Upper lobe of left lung (tissue), 6 donors: ENCODE results near the gene KIF1C. TPM values are rescaled to one million over a fixed set of nuclear protein-coding genes. Genes with fewer than 3 reads are reported as not detected.

Experiments
- ATAC-seq, 2 donors: fragments of 200-7000 bp; cut with Tn5 transposase; one replicate each; pipeline ENCODE4 v1.9.1; 2022; ENCODE audit warnings: mild to moderate bottlenecking in 2 of 2, moderate library complexity in 2 of 2; ENCODE audit not compliant: low FRiP score in 2 of 2
- DNase-seq, 2 donors: peaks; one replicate each; pipeline ENCODE4 v3.0.0-alpha.2; 2019 to 2020
- H3K27ac ChIP-seq, 4 donors: fragments of 200-600 bp; sonication (generic); one replicate each; pipeline ENCODE4 v1.5.1; 2016 to 2019
- H3K27me3 ChIP-seq, 4 donors: fragments of 200-600 bp; sonication (generic); one replicate each; pipeline ENCODE4 v1.5.1; 2017 to 2019
- H3K36me3 ChIP-seq, 4 donors: fragments of 200-600 bp; sonication (generic); one replicate each; pipeline ENCODE4 v1.5.1; 2016 to 2019
- H3K4me1 ChIP-seq, 4 donors: fragments of 200-600 bp; sonication (generic); one replicate each; pipeline ENCODE4 v1.5.1; 2018 to 2019
- H3K4me3 ChIP-seq, 4 donors: fragments of 200-600 bp; sonication (generic); one replicate each; pipeline ENCODE4 v1.5.1; 2017 to 2019; ENCODE audit warnings: mild to moderate bottlenecking in 2 of 4, moderate library complexity in 1 of 4
- H3K9me3 ChIP-seq, 4 donors: fragments of 200-600 bp; sonication (generic); one replicate each; pipeline ENCODE4 v1.5.1; 2018 to 2019
- CTCF ChIP-seq, 6 experiments: fragments of 450-650 bp in 4 of 6; fragments of 200-600 bp in 2 of 6; sonication (generic) in 2 of 6; IDR thresholded peaks; one replicate each; pipeline ENCODE4 v1.5.1; 2016 to 2019; ENCODE audit warnings: antibody characterized with exemption in 6 of 6
- EP300 ChIP-seq, 4 donors: sonication (generic); formaldehyde crosslinking; IDR thresholded peaks; one replicate each; pipeline ENCODE4 v1.5.1; 2017; ENCODE audit warnings: antibody characterized with exemption in 4 of 4, control low read depth in 2 of 4
- POLR2A ChIP-seq, 4 donors: fragments of 450-650 bp; IDR thresholded peaks; one replicate each; pipeline ENCODE4 v1.5.1; 2016 to 2017; ENCODE audit warnings: antibody characterized with exemption in 4 of 4, mild to moderate bottlenecking in 2 of 4
- POLR2AphosphoS5 ChIP-seq, 2 donors: sonication (generic); formaldehyde crosslinking; IDR thresholded peaks; one replicate each; pipeline ENCODE4 v1.5.1; 2017; ENCODE audit warnings: antibody characterized with exemption in 2 of 2
- WGBS, 2 donors: methylation state at CpG; one replicate each; pipeline ENCODE4 v1.1.5; 2017 to 2018; 5-methylcytosine and 5-hydroxymethylcytosine counted together
- total RNA-seq, 6 donors: library from RNA; depleted of rRNA in 4 of 6; stranded (reverse); fragments of >200 nt in 4 of 6; gene quantifications; one replicate each; pipeline versions ENCODE4 v1.1.0 to v1.2.1, GENCODE V29; 2016 to 2021
- donor health status: DM: no; HTN: no; CAD: no; lungs with moderate emphysema.
- donor health status: DM: no; HTN: yes; CAD: no; lungs with severe emphysema.

KIF1C gene
- total RNA-seq = 100 to 1,000 TPM; 130 to 270 (median 206) TPM

GRCh38 chr17:4997302-4998026, at the start of gene KIF1C, which contains the start of gene INCA1:
Gene KIF1C (plus strand): TSS chr17:4997950. CDS start chr17:5000247, 2,297 bp downstream.
Gene INCA1 (minus strand): TSS chr17:4997522. CDS start chr17:4994437, 3,085 bp downstream.
- DNase-seq = peak; percentile 95 to 98
- Histone ChIP-seq H3K27me3 (no peaks in the 10 kb centered on the region), H3K36me3 (peaks cover 2 to 20% (median 15%) of the 10 kb centered on the region in 4 donors), H3K27ac (peak within 1 kb of the TSS; percentile 88 to 97 (median 95)), H3K4me1 (peaks cover 24 to 31% (median 30%) of the 10 kb centered on the region in 4 donors), H3K4me3 (peak within 1 kb of the TSS; percentile 92 to 100 (median 97)), H3K9me3 (no peaks in the 10 kb centered on the region)
- TF ChIP-seq CTCF (IDR thresholded peaks at IDR 0.05) = peak in 4 of 6 experiments; percentile 69 to 75 (median 72)
- peak in 1 of 2 donors; percentile 80 for TF ChIP-seq POLR2AphosphoS5 (IDR thresholded peaks at IDR 0.05)
- no peak for TF ChIP-seq EP300 (IDR thresholded peaks at IDR 0.05)
- peak in 3 of 4 donors; percentile 59 to 81 (median 71) for TF ChIP-seq POLR2A (IDR thresholded peaks at IDR 0.05)
- WGBS, 2 donors = no CpG with 5 or more reads among the region's 93 CpGs
- peak; percentile 97 to 98 for ATAC-seq

GRCh38 chr17:4948166-4948930, 49.4 kb upstream of the KIF1C start, which contains the start of gene PFN1:
Gene PFN1 (minus strand): TSS chr17:4948530. CDS start chr17:4948394, 136 bp downstream.
- TF ChIP-seq POLR2AphosphoS5 (IDR thresholded peaks at IDR 0.05) = peak; percentile 78 to 79
- TF ChIP-seq POLR2A (IDR thresholded peaks at IDR 0.05) = peak; percentile 74 to 96 (median 84)
- peak in 1 of 6 experiments; percentile 12 for TF ChIP-seq CTCF (IDR thresholded peaks at IDR 0.05)
- peak in 1 of 4 donors; percentile 13 for TF ChIP-seq EP300 (IDR thresholded peaks at IDR 0.05)
- ATAC-seq (peak; percentile 85 to 91), DNase-seq (peak; percentile 94)
- H3K4me1 ChIP-seq = peaks cover 44 to 58% (median 51%) of the 10 kb centered on the region in 4 donors
- H3K27ac ChIP-seq = peak within 1 kb of the TSS; percentile 97 to 100 (median 98)
- peak within 1 kb of the TSS; percentile 95 to 100 (median 97) for H3K4me3 ChIP-seq
- 0 to 1% methylated on average over 8 to 15 of the region's 59 CpGs for WGBS, 2 donors
- no peaks in the 10 kb centered on the region for H3K9me3 ChIP-seq
- peaks cover 3 to 32% (median 25%) of the 10 kb centered on the region in 4 donors for H3K36me3 ChIP-seq
- no peaks in the 10 kb centered on the region for H3K27me3 ChIP-seq

- WGBS, 2 donors = 0 to 1% methylated on average over 29 to 38 of the region's 40 CpGs
- TF ChIP-seq POLR2A (IDR thresholded peaks at IDR 0.05) = peak in 3 of 4 donors; percentile 11 to 72 (median 38)
- TF ChIP-seq POLR2AphosphoS5 (IDR thresholded peaks at IDR 0.05) = peak in 1 of 2 donors; percentile 59
- peak in 2 of 6 experiments; percentile 13 to 16 for TF ChIP-seq CTCF (IDR thresholded peaks at IDR 0.05)
- no peak for TF ChIP-seq EP300 (IDR thresholded peaks at IDR 0.05)
- peaks cover 2 to 26% (median 20%) of the 10 kb centered on the region in 4 donors for H3K36me3 ChIP-seq
- H3K4me3 ChIP-seq = peak overlapping the region; percentile 49 to 100 (median 96)
- H3K27me3 ChIP-seq = no peaks in the 10 kb centered on the region
- peaks cover 40 to 52% (median 46%) of the 10 kb centered on the region in 4 donors for H3K4me1 ChIP-seq
- no peaks in the 10 kb centered on the region for H3K9me3 ChIP-seq
- ATAC-seq (peak; percentile 87), DNase-seq (peak; percentile 88 to 97)
- peak overlapping the region; percentile 97 to 100 (median 98) for H3K27ac ChIP-seq
Measured at GRCh38 chr17:4948931-4949320, 48.8 kb upstream of the KIF1C start.

GRCh38 chr17:4949321-4950074, 48.3 kb upstream of the KIF1C start:
- ATAC-seq (peak; percentile 35 to 72), DNase-seq (peak; percentile 89 to 94)
- H3K9me3 ChIP-seq = no peaks in the 10 kb centered on the region
- peaks cover 35 to 47% (median 41%) of the 10 kb centered on the region in 4 donors for H3K4me1 ChIP-seq
- H3K4me3 ChIP-seq = peak overlapping the region; percentile 49 to 100 (median 96)
- 0 to 3% methylated on average over 5 to 18 of the region's 75 CpGs for WGBS, 2 donors
- H3K27ac ChIP-seq = peak overlapping the region; percentile 97 to 100 (median 98)
- H3K27me3 ChIP-seq = no peaks in the 10 kb centered on the region
- TF ChIP-seq CTCF (IDR thresholded peaks at IDR 0.05) (peak in 2 of 6 experiments; percentile 16 to 17), POLR2AphosphoS5 (IDR thresholded peaks at IDR 0.05) (peak; percentile 6 to 51), POLR2A (IDR thresholded peaks at IDR 0.05) (peak in 1 of 4 donors; percentile 55), EP300 (IDR thresholded peaks at IDR 0.05) (no peak)
- H3K36me3 ChIP-seq = peaks cover 2 to 20% (median 15%) of the 10 kb centered on the region in 4 donors
